ENCODE results near the gene MTMR3. TPM values are rescaled to one million over a fixed set of nuclear protein-coding genes. Genes with fewer than 3 reads are reported as not detected.

Gene MTMR3
- total RNA-seq, 1 experiment from 2014 or later, result 12.1 TPM

GRCh38 chr22:29925402-29925801 is 42.4 kb downstream of the MTMR3 start:
- no peaks in the 10 kb centered on the region; the same call in 1 of the 2 replicates for H4K20me1 ChIP-seq (ENCODE audit: low read length)
- H3K27ac ChIP-seq (ENCODE audit: low read length), result no peak overlapping the region
- ATAC-seq (no peak), DNase-seq (no peak)
- H3F3A ChIP-seq (ENCODE audit: low read length, unreplicated experiment), result no peaks in the 10 kb centered on the region
- H3K4me2 ChIP-seq (ENCODE audit: low read length), result no peak overlapping the region
- no peaks in the 10 kb centered on the region for H3K9me3 ChIP-seq (ENCODE audit: low read length)
- H3K9me2 ChIP-seq (replicated peaks; ENCODE audit: low read length), result no peaks in the 10 kb centered on the region
- H3K9ac ChIP-seq (ENCODE audit: low read length), result no peak overlapping the region
- ChIA-PET POLR2A (ENCODE audit: unreplicated experiment) (no interaction called here), CTCF (interaction anchor here (0.6 kb wide), 2 partner anchors 28 to 252 kb away, joined by 3 read pairs; no protein-coding TSS in a partner anchor)
- H3K36me3 ChIP-seq (ENCODE audit: low read depth, low read length), result no peaks in the 10 kb centered on the region
- no peaks in the 10 kb centered on the region for H3K27me3 ChIP-seq (ENCODE audit: low read length)
- no peak overlapping the region for H2AFZ ChIP-seq (ENCODE audit: low read length)
- TF ChIP-seq CTCF (conservative IDR thresholded peaks at IDR 0.05; ENCODE audit: low read depth, low read length) (no peak), EZH2phosphoT487 (IDR thresholded peaks at IDR 0.05; ENCODE audit: borderline replicate concordance, low read length) (no peak), EZH2 (IDR thresholded peaks at IDR 0.05; ENCODE audit: low read length, unreplicated experiment) (no peak)
- intact Hi-C loops (cut with micrococcal nuclease), result no loop called here
- no peaks in the 10 kb centered on the region for H3K4me1 ChIP-seq (ENCODE audit: insufficient read depth, low read length)
- no peak overlapping the region for H3K4me3 ChIP-seq (ENCODE audit: low read length)
- H3K79me2 ChIP-seq (ENCODE audit: low read length), result peaks cover 96% of the 10 kb centered on the region
- no TSS peak for BruUV-seq (replicated peaks)

- Histone ChIP-seq H3K9me2 (replicated peaks; ENCODE audit: low read length) (no peaks in the 10 kb centered on the region), H3K4me3 (ENCODE audit: low read length) (no peak overlapping the region), H4K20me1 (ENCODE audit: low read length) (no peaks in the 10 kb centered on the region; the same call in 1 of the 2 replicates), H3K4me2 (ENCODE audit: low read length) (no peak overlapping the region), H3K9me3 (ENCODE audit: low read length) (no peaks in the 10 kb centered on the region), H3K4me1 (ENCODE audit: insufficient read depth, low read length) (no peaks in the 10 kb centered on the region), H2AFZ (ENCODE audit: low read length) (no peak overlapping the region), H3K36me3 (ENCODE audit: low read depth, low read length) (no peaks in the 10 kb centered on the region), H3K79me2 (ENCODE audit: low read length) (peaks cover 96% of the 10 kb centered on the region), H3F3A (ENCODE audit: low read length, unreplicated experiment) (no peaks in the 10 kb centered on the region), H3K9ac (ENCODE audit: low read length) (no peak overlapping the region), H3K27ac (ENCODE audit: low read length) (no peak overlapping the region), H3K27me3 (ENCODE audit: low read length) (no peaks in the 10 kb centered on the region)
- intact Hi-C loops (cut with micrococcal nuclease), result no loop called here
- TF ChIP-seq EZH2 (IDR thresholded peaks at IDR 0.05; ENCODE audit: low read length, unreplicated experiment) (no peak), EZH2phosphoT487 (IDR thresholded peaks at IDR 0.05; ENCODE audit: borderline replicate concordance, low read length) (no peak)
- DNase-seq (no peak), ATAC-seq (no peak)
- CTCF ChIA-PET, result interaction anchor here (0.6 kb wide), 2 partner anchors 28 to 252 kb away, joined by 3 read pairs; no protein-coding TSS in a partner anchor
- no TSS peak for BruUV-seq (replicated peaks)
- POLR2A ChIA-PET (ENCODE audit: unreplicated experiment), result no interaction called here
These were observed 43.1 kb downstream of the MTMR3 start for GRCh38 chr22:29926057-29926456.

GRCh38 chr22:29932136-29932535 is 49.2 kb downstream of the MTMR3 start:
- intact Hi-C loops (cut with micrococcal nuclease), result no loop called here
- no peaks in the 10 kb centered on the region for H3F3A ChIP-seq (ENCODE audit: low read length, unreplicated experiment)
- H3K36me3 ChIP-seq (ENCODE audit: low read depth, low read length), result no peaks in the 10 kb centered on the region
- ChIA-PET CTCF (no interaction called here), POLR2A (ENCODE audit: unreplicated experiment) (no interaction called here)
- 0 out of 2 replicates have a peak, but pooled peaks cover 7% of the 10 kb centered on the region for H4K20me1 ChIP-seq (ENCODE audit: low read length)
- no peak overlapping the region for H2AFZ ChIP-seq (ENCODE audit: low read length)
- peaks cover 73% of the 10 kb centered on the region for H3K79me2 ChIP-seq (ENCODE audit: low read length)
- H3K27ac ChIP-seq (ENCODE audit: low read length), result no peak overlapping the region
- no peak overlapping the region for H3K9ac ChIP-seq (ENCODE audit: low read length)
- H3K27me3 ChIP-seq (ENCODE audit: low read length), result no peaks in the 10 kb centered on the region
- no peaks in the 10 kb centered on the region for H3K9me3 ChIP-seq (ENCODE audit: low read length)
- no peak overlapping the region for H3K4me2 ChIP-seq (ENCODE audit: low read length)
- H3K9me2 ChIP-seq (replicated peaks; ENCODE audit: low read length), result no peaks in the 10 kb centered on the region
- TF ChIP-seq EZH2phosphoT487 (IDR thresholded peaks at IDR 0.05; ENCODE audit: borderline replicate concordance, low read length), result no peak
- no peak for TF ChIP-seq EZH2 (IDR thresholded peaks at IDR 0.05; ENCODE audit: low read length, unreplicated experiment)
- TF ChIP-seq CTCF (conservative IDR thresholded peaks at IDR 0.05; ENCODE audit: low read depth, low read length), result no peak
- DNase-seq, result no peak
- H3K4me1 ChIP-seq (ENCODE audit: insufficient read depth, low read length), result no peaks in the 10 kb centered on the region
- ATAC-seq, result no peak
- BruUV-seq (replicated peaks), result no TSS peak
- no peak overlapping the region for H3K4me3 ChIP-seq (ENCODE audit: low read length)

Data from PC-3 (cell line).